Stimulated activated CD8-positive, alpha-beta memory T cell treated with anti-CD3 and anti-CD28 coated beads, Interleukin-12 subunit alpha, Interleukin-12 subunit beta, amount 100 ng/mL, for 1 hour (primary cell): ENCODE measurements around the gene NOX4.

Source experiments
- DNase-seq: peaks from one replicate; pipeline ENCODE4 v3.0.0-alpha.2; 2020; ENCODE audit warnings: low read depth

Gene NOX4

GRCh38 chr11:89490981-89491690, at the start of gene NOX4:
NOX4 (minus strand) TSS chr11:89491375; CDS start chr11:89491246, 129 bp downstream.
- DNase-seq, result no peak

- DNase-seq, result no peak
Observed at GRCh38 chr11:89540826-89541225, 49.7 kb upstream of the NOX4 start.

GRCh38 chr11:89537936-89538335, 46.8 kb upstream of the NOX4 start:
- no peak for DNase-seq

GRCh38 chr11:89536926-89537325, 45.8 kb upstream of the NOX4 start:
- no peak for DNase-seq

- DNase-seq, result no peak
Observed at GRCh38 chr11:89535221-89535620, 44.0 kb upstream of the NOX4 start.

- no peak for DNase-seq
Observed at GRCh38 chr11:89529626-89530380, 38.6 kb upstream of the NOX4 start.

GRCh38 chr11:89521792-89522191, 30.6 kb upstream of the NOX4 start:
- DNase-seq, result no peak

- no peak for DNase-seq
Observed at GRCh38 chr11:89521294-89521693, 30.1 kb upstream of the NOX4 start.

GRCh38 chr11:89516496-89516895, 25.3 kb upstream of the NOX4 start:
- no peak for DNase-seq

- no peak for DNase-seq
Observed at GRCh38 chr11:89508544-89508943, 17.4 kb upstream of the NOX4 start.

- no peak for DNase-seq
Observed at GRCh38 chr11:89504270-89504669, 13.1 kb upstream of the NOX4 start.

GRCh38 chr11:89503422-89503821, 12.2 kb upstream of the NOX4 start:
- DNase-seq, result no peak

- no peak for DNase-seq
Observed at GRCh38 chr11:89502301-89502700, 11.1 kb upstream of the NOX4 start.

GRCh38 chr11:89500336-89500735, 9.2 kb upstream of the NOX4 start:
- DNase-seq, result no peak

GRCh38 chr11:89498845-89499448, 7.8 kb upstream of the NOX4 start:
- DNase-seq, result no peak

GRCh38 chr11:89495951-89496350, 4.8 kb upstream of the NOX4 start:
- DNase-seq, result no peak

GRCh38 chr11:89493431-89493830, 2.3 kb upstream of the NOX4 start:
- no peak for DNase-seq

GRCh38 chr11:89490602-89490980, 584 bp downstream of the NOX4 start:
- DNase-seq, result no peak

GRCh38 chr11:89489930-89490329, 1.2 kb downstream of the NOX4 start:
- DNase-seq, result no peak

GRCh38 chr11:89487016-89487415, 4.2 kb downstream of the NOX4 start:
- DNase-seq, result no peak

- DNase-seq, result no peak
Observed at GRCh38 chr11:89484896-89485295, 6.3 kb downstream of the NOX4 start.

- no peak for DNase-seq
Observed at GRCh38 chr11:89477175-89477574, 14.0 kb downstream of the NOX4 start.

GRCh38 chr11:89463266-89463780, 27.9 kb downstream of the NOX4 start:
- no peak for DNase-seq
